Myocyte (in vitro differentiated cells): ENCODE results near the gene KSR1. TPM values are rescaled to one million over a fixed set of nuclear protein-coding genes. Genes with fewer than 3 reads are reported as not detected.
"Not testable (repeated sequence)": the region's sequence is repeated elsewhere in the genome, so short reads cannot be mapped to it uniquely, and the experiment has no call there.

Experiments used
- DNase-seq: peaks from one replicate; pipeline ENCODE4 v3.0.0-alpha.2; 2012; ENCODE audit warnings: low read depth
- total RNA-seq: library from RNA; depleted of rRNA; stranded (reverse); fragments of >200 nt; gene quantifications from 2 replicates; pipeline ENCODE4 v1.2.3, GENCODE V29; 2014

KSR1 gene
- total RNA-seq, 1 donor from 2014 or later, result 11.7 TPM

GRCh38 chr17:27426471-27426870 is 29.8 kb upstream of the KSR1 start:
- DNase-seq, result not testable (repeated sequence)

GRCh38 chr17:27427166-27427862 is 28.9 kb upstream of the KSR1 start:
- DNase-seq, result not testable (repeated sequence)

GRCh38 chr17:27428781-27429505 is 27.3 kb upstream of the KSR1 start:
- no peak for DNase-seq

- DNase-seq, result no peak
These were observed 26.4 kb upstream of the KSR1 start for GRCh38 chr17:27429666-27430382.

GRCh38 chr17:27430383-27430840 is 25.8 kb upstream of the KSR1 start:
- DNase-seq, result no peak

- peak; percentile 71 for DNase-seq
These were observed 25.3 kb upstream of the KSR1 start for GRCh38 chr17:27430882-27431491.

- DNase-seq, result no peak
These were observed 22.7 kb upstream of the KSR1 start for GRCh38 chr17:27433521-27433920.

- not testable (repeated sequence) for DNase-seq
These were observed 20.7 kb upstream of the KSR1 start for GRCh38 chr17:27435431-27436070.

GRCh38 chr17:27438348-27438998 is 17.8 kb upstream of the KSR1 start:
- no peak for DNase-seq

GRCh38 chr17:27439342-27439741 is 16.9 kb upstream of the KSR1 start:
- DNase-seq, result no peak

- no peak for DNase-seq
These were observed 13.5 kb upstream of the KSR1 start for GRCh38 chr17:27442702-27443101.

- no peak for DNase-seq
These were observed 12.8 kb upstream of the KSR1 start for GRCh38 chr17:27443491-27443890.

- DNase-seq, result no peak
These were observed 10.3 kb upstream of the KSR1 start for GRCh38 chr17:27445971-27446370.

- peak; percentile 61 for DNase-seq
These were observed 9.5 kb upstream of the KSR1 start for GRCh38 chr17:27446569-27447301.

- DNase-seq, result not testable (repeated sequence)
These were observed 7.7 kb upstream of the KSR1 start for GRCh38 chr17:27448534-27448933.

GRCh38 chr17:27449541-27449940 is 6.7 kb upstream of the KSR1 start:
- no peak for DNase-seq

- DNase-seq, result no peak
These were observed 6.3 kb upstream of the KSR1 start for GRCh38 chr17:27449988-27450387.

GRCh38 chr17:27450416-27450815 is 5.8 kb upstream of the KSR1 start:
- no peak for DNase-seq

- DNase-seq, result no peak
These were observed 4.3 kb upstream of the KSR1 start for GRCh38 chr17:27451906-27452305.

- peak; percentile 43 for DNase-seq
These were observed 3.4 kb upstream of the KSR1 start for GRCh38 chr17:27452828-27453227.
